Measurements from ENCODE around the gene SHLD3.

- TF ChIP-seq CTCF (IDR thresholded peaks at IDR 0.05) (no peak), POLR2A (IDR thresholded peaks at IDR 0.05) (no peak)
These were observed at the start of gene SHLD3, which contains the start of gene TRAPPC13 for GRCh38 chr5:65624571-65625555.
